ENCODE data around the gene INCA1.

DNA sequence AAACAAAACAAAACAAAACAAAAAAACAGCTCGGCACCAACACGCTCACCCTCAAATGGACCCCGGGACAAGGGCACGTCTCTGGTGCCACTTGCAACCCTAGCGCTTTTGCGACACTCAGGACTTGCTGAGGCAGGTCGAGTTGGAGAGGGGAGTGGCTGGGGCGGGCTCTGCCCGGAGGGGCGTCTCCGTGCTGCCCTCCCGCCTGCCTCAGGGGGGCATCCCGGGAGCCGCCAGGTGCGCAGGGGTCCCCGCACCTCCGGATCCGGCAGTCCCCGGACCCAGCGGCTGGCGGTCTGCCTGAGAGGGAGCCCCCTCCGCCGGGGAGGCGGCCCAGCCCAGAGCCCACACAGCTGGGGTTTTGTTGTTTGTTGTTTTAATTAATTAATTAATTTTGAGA is 38.0 kb upstream of the INCA1 start, which contains the start of gene SLC52A1:
- TF ChIP-seq CTCF (IDR thresholded peaks at IDR 0.05) (no peak), POLR2A (IDR thresholded peaks at IDR 0.05) (no peak), EP300 (IDR thresholded peaks at IDR 0.05) (no peak)

All from upper lobe of left lung (tissue), 4 donors.